ENCODE data around the gene ZDHHC18.
A peak's percentile ranks its signal among the peaks of the same experiment; 100 is the strongest.

ZDHHC18 gene

DNA sequence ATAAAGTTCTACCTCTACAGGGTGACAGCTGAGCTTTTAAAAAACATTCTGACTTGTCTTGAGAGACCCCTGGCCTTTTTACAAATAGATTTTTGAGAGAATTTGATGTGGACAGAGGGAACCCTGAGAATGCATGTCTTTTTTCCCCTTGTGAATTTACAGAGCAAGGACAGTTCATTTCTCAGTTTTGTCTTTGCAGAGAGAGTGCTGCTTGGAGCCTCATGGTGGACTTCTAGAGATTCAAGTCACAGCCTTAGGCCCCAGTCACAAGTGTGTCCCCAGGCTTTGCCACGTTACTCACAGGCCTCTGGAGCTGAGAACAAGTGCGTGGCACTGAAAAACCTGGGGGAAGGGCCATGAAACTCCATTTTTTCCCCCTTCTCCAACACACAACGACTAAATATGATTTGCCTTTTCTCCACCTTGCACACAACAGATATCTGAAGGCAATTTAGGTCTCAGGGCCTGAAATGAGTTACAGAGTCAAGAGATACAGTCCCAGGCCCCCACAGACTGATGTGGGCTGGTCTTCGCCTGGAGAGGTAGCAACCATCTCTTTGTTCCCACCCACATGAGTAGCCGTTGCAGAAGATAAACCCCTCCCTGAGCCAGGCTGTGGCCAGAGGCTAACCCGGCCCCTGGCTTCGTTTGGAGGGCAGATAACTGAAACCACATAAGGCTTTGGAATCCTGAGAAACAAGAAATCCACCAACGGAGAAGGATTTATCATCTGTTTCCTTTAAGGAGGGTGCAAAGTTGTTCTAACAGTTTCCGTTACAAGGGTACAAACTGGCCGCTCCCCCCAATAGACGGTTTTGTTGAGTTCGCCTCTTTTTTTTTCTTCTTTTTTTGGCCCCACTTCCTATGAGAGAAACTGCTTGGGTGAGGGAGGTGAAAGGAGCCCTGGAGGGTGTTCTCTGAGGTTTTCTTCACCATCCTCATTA, 39.8 kb upstream of the ZDHHC18 start:
- H3K4me3 ChIP-seq (ENCODE audit: low read length): peak overlapping the region; percentile 86
- H3K9me3 ChIP-seq (ENCODE audit: control insufficient read depth, low read depth, low read length): no peaks in the 10 kb centered on the region
- peak overlapping the region; percentile 67 for H3K27ac ChIP-seq (ENCODE audit: low read length)
- H3K27me3 ChIP-seq (ENCODE audit: control insufficient read depth, insufficient read depth, low read length): no peaks in the 10 kb centered on the region
- H3K4me1 ChIP-seq (ENCODE audit: control insufficient read depth, low read depth, low read length): peaks cover 30% of the 10 kb centered on the region
- H3K36me3 ChIP-seq (ENCODE audit: control insufficient read depth, low read depth, low read length): peaks cover 18% of the 10 kb centered on the region
- peak overlapping the region; percentile 78 for H3K9ac ChIP-seq (ENCODE audit: low read length)

DNA sequence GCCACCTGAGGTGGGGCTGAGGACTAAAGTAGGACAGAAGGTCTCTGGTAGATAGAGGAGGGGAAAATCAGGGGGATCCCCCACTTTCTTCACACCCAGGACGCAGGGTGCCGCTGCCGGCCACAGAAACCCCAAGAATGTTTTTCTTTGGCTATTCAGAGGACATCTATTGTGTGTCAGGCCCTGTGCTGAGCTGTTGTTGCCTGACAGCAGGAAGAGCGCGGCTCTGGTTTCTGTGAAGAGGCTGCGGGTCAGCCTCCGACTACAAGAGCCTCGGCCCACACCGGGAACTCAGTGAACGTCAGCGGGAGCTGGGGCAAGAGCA, 39.1 kb upstream of the ZDHHC18 start:
- Histone ChIP-seq H3K27me3 (ENCODE audit: control insufficient read depth, insufficient read depth, low read length) (no peaks in the 10 kb centered on the region), H3K27ac (ENCODE audit: low read length) (peak overlapping the region; percentile 67), H3K9ac (ENCODE audit: low read length) (peak overlapping the region; percentile 78), H3K9me3 (ENCODE audit: control insufficient read depth, low read depth, low read length) (no peaks in the 10 kb centered on the region), H3K36me3 (ENCODE audit: control insufficient read depth, low read depth, low read length) (peaks cover 11% of the 10 kb centered on the region), H3K4me1 (ENCODE audit: control insufficient read depth, low read depth, low read length) (peaks cover 30% of the 10 kb centered on the region), H3K4me3 (ENCODE audit: low read length) (peak overlapping the region; percentile 86)

DNA sequence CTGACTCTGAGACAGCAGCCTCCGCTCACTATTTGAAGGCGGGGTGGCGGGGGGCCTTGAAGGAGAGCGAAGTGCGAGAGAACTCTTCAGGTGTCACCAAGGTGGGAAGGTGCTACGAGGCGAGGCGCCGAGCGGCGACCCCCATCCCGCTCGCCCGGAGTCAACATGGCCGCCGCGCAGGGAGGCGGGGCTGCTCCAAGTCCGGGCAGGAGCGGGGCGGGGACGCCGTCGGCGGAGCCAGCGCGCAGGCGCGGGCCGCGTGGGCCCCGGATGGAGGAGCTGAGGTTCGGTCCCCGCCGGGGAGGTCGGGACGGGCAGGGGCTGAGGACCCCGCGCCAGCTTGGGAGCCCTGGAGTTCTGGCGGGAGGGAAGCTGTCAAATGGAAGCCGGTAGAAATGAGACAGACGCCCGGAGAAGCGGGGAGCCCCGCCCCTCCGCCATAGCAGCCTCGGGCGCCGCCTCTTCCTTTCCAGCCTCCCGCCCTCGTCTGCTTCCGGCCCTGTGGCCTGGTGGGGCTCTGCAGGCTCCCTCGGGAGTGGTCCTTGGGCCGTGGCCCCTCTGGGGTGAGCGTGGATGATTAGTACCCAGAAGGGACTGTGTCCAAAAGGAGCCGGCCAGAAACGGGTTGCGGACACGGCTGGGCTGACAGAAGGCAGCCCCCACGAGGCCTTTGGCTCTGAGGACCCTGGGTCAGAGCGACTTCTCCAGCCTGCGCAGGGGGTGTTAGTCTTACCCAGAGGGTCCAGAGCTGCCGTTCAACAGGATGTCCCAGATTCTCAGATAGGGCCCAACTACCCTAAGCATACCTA, 38.6 kb upstream of the ZDHHC18 start, which contains the start of gene PIGV:
TSS of gene PIGV (plus strand) at position 245 of the 809 bp plus-strand sequence. CDS start 2,866 bp downstream, outside the sequence.
- Histone ChIP-seq H3K27me3 (ENCODE audit: control insufficient read depth, insufficient read depth, low read length) (no peaks in the 10 kb centered on the region), H3K27ac (ENCODE audit: low read length) (peak within 1 kb of the TSS; percentile 67), H3K4me1 (ENCODE audit: control insufficient read depth, low read depth, low read length) (peaks cover 30% of the 10 kb centered on the region), H3K4me3 (ENCODE audit: low read length) (peak within 1 kb of the TSS; percentile 86), H3K9ac (ENCODE audit: low read length) (peak within 1 kb of the TSS; percentile 78), H3K36me3 (ENCODE audit: control insufficient read depth, low read depth, low read length) (peaks cover 6% of the 10 kb centered on the region), H3K9me3 (ENCODE audit: control insufficient read depth, low read depth, low read length) (no peaks in the 10 kb centered on the region)

DNA sequence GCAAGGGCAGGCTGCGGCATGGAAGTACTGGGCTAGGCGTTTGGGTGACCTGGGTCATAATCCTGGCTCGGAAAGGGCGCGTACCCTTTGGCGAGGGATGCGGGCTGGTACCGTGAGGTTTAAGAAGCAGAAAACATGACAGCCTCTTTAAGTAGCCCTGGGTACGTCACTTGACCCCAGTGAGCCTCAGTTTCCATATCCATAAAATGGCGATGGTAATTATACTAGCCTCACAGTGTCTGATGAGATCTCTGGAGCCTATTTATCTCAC, 38.0 kb upstream of the ZDHHC18 start:
- H3K27me3 ChIP-seq (ENCODE audit: control insufficient read depth, insufficient read depth, low read length): no peaks in the 10 kb centered on the region
- peak overlapping the region; percentile 78 for H3K9ac ChIP-seq (ENCODE audit: low read length)
- peak overlapping the region; percentile 60 for H3K27ac ChIP-seq (ENCODE audit: low read length)
- peaks cover under 1% of the 10 kb centered on the region for H3K36me3 ChIP-seq (ENCODE audit: control insufficient read depth, low read depth, low read length)
- no peaks in the 10 kb centered on the region for H3K9me3 ChIP-seq (ENCODE audit: control insufficient read depth, low read depth, low read length)
- H3K4me1 ChIP-seq (ENCODE audit: control insufficient read depth, low read depth, low read length): peaks cover 28% of the 10 kb centered on the region
- peak overlapping the region; percentile 86 for H3K4me3 ChIP-seq (ENCODE audit: low read length)

DNA sequence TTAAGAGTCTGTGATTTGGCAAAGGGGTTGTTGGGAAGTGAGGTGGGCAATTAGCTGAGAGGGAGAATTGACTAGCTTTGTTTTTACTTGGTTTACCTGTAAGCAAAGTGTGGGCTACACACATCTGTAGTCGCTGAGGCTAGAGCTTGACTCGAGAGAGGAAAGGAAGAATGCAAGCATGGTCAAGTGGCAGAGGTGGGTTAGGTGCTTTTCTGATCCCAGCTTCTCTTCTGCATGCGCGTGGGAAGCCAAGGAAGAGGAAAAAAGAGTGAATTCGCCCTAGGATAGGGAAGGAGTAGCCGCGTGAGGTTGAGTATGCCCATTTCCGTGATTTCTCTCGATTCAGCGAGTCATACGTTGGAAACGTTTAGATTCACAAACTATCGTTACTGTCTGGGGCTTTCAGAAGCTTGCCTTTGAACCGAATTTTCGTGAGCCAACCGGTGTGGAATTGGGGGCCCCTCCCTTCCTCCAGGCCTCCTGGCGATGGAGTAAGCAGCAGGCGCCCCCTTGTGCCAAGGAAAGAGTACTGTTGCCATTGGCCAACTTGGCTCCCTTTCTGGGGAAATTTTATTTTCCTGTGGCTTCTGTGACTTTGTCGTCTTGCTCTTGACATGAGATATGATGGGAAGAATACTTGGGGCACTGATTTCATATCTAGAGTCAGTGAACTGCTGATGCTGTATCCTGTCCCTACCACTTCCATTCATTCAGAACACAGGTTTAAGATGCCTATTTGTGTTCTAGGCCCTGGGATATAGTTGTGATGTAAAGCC, 37.5 kb upstream of the ZDHHC18 start:
- H3K36me3 ChIP-seq (ENCODE audit: control insufficient read depth, low read depth, low read length): no peaks in the 10 kb centered on the region
- peaks cover 26% of the 10 kb centered on the region for H3K4me1 ChIP-seq (ENCODE audit: control insufficient read depth, low read depth, low read length)
- H3K9ac ChIP-seq (ENCODE audit: low read length): peak overlapping the region; percentile 78
- no peaks in the 10 kb centered on the region for H3K9me3 ChIP-seq (ENCODE audit: control insufficient read depth, low read depth, low read length)
- H3K27ac ChIP-seq (ENCODE audit: low read length): no peak overlapping the region
- H3K27me3 ChIP-seq (ENCODE audit: control insufficient read depth, insufficient read depth, low read length): no peaks in the 10 kb centered on the region
- H3K4me3 ChIP-seq (ENCODE audit: low read length): peak overlapping the region; percentile 86

DNA sequence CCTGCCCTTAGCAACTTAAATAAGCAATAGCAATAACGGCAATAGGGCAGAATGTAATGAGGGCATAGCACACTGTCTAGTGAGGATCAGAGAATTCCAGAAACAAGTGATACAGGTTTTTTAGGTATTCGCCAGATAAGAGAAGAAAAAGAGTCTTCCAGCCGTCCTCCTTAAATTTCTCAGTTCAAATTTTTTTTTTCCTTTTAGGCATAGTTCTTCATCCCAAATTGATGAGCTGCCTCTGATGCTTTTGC, 36.9 kb upstream of the ZDHHC18 start:
- Histone ChIP-seq H3K36me3 (ENCODE audit: control insufficient read depth, low read depth, low read length) (no peaks in the 10 kb centered on the region), H3K9me3 (ENCODE audit: control insufficient read depth, low read depth, low read length) (no peaks in the 10 kb centered on the region), H3K9ac (ENCODE audit: low read length) (no peak overlapping the region), H3K27ac (ENCODE audit: low read length) (no peak overlapping the region), H3K4me3 (ENCODE audit: low read length) (no peak overlapping the region), H3K4me1 (ENCODE audit: control insufficient read depth, low read depth, low read length) (peaks cover 26% of the 10 kb centered on the region), H3K27me3 (ENCODE audit: control insufficient read depth, insufficient read depth, low read length) (no peaks in the 10 kb centered on the region)

DNA sequence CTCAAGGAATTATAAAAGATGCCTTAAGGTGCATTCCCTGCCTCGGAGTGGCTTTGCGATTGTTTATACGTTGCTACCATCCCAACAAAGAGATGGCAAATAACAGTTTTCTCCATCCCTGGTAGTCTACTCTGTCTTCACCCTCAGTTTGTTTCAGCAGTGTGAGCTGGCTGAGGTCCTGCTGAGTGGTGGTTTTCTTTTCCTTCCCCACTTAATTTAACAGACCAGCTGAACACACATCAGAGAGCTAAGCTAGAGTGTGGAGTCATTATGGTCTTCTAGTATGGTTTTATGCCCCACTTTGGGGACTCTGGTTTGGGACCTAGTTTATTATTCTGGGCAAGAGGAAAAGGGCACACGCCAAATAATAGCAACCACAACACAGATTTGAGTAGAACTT, 36.6 kb upstream of the ZDHHC18 start:
- Histone ChIP-seq H3K9ac (ENCODE audit: low read length) (no peak overlapping the region), H3K36me3 (ENCODE audit: control insufficient read depth, low read depth, low read length) (no peaks in the 10 kb centered on the region), H3K27me3 (ENCODE audit: control insufficient read depth, insufficient read depth, low read length) (no peaks in the 10 kb centered on the region), H3K4me1 (ENCODE audit: control insufficient read depth, low read depth, low read length) (peaks cover 26% of the 10 kb centered on the region), H3K4me3 (ENCODE audit: low read length) (no peak overlapping the region), H3K9me3 (ENCODE audit: control insufficient read depth, low read depth, low read length) (no peaks in the 10 kb centered on the region), H3K27ac (ENCODE audit: low read length) (no peak overlapping the region)

DNA sequence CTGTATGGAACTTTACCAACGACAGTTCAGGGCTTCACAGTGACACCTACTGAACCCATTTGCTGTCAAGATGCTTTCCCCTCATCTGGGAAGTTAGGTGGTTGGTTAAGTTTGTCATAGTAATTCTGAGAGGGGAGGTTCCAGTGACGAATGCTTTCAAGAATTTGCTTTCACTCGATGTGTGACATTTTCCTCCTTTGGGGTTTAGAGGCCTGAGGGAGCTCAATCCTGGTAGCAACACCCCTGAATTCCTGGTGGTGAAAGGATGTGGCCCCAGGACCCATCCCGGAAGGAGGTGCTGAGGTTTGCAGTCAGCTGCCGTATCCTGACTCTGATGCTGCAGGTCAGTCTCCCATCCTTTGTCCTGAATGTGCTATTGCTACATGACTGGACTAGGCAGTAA, 35.9 kb upstream of the ZDHHC18 start:
- H3K36me3 ChIP-seq (ENCODE audit: control insufficient read depth, low read depth, low read length): no peaks in the 10 kb centered on the region
- no peaks in the 10 kb centered on the region for H3K9me3 ChIP-seq (ENCODE audit: control insufficient read depth, low read depth, low read length)
- H3K27ac ChIP-seq (ENCODE audit: low read length): no peak overlapping the region
- no peaks in the 10 kb centered on the region for H3K27me3 ChIP-seq (ENCODE audit: control insufficient read depth, insufficient read depth, low read length)
- peaks cover 26% of the 10 kb centered on the region for H3K4me1 ChIP-seq (ENCODE audit: control insufficient read depth, low read depth, low read length)
- H3K4me3 ChIP-seq (ENCODE audit: low read length): no peak overlapping the region
- H3K9ac ChIP-seq (ENCODE audit: low read length): no peak overlapping the region

DNA sequence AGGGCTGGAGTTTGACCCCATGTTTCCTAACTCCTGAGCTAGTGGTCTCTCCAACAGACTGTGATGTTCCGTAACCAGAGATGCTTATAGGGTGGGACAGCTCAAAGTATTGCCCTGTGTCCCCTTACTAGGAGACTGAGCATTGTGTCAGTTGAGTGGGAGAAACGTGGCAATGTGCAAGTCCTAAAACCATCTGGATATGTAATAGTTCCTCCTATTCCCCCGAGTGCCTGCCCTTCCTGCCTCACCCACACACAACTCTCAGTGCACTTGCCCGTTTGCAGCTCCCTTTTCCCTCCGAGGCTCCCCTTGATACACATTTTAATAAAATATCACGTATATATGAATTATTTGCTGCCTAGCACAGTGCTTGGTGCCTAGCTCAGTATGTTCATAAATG, 35.3 kb upstream of the ZDHHC18 start:
- Histone ChIP-seq H3K36me3 (ENCODE audit: control insufficient read depth, low read depth, low read length) (no peaks in the 10 kb centered on the region), H3K4me3 (ENCODE audit: low read length) (no peak overlapping the region), H3K4me1 (ENCODE audit: control insufficient read depth, low read depth, low read length) (peaks cover 21% of the 10 kb centered on the region), H3K27ac (ENCODE audit: low read length) (no peak overlapping the region), H3K9ac (ENCODE audit: low read length) (no peak overlapping the region), H3K9me3 (ENCODE audit: control insufficient read depth, low read depth, low read length) (no peaks in the 10 kb centered on the region), H3K27me3 (ENCODE audit: control insufficient read depth, insufficient read depth, low read length) (no peaks in the 10 kb centered on the region)

DNA sequence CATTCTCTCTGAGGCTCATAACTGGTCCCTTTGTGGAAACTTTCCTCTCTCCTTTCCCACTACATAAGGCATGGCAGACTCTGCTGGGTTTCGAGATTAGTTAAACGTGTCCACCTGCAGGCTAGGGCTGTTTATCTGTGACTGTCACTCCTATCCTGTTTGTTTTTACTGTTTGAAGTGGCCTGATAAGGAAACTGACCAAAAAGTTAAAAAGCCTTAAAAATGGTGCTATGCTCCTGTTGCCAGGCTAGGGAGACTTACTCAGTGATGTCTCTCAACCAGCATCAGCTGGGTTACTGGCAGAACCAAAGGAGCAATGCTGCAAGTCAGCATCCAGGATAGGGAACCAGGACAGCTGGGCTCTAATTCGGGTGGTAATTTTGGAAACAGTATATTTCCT, 34.9 kb upstream of the ZDHHC18 start:
- H3K27me3 ChIP-seq (ENCODE audit: control insufficient read depth, insufficient read depth, low read length): no peaks in the 10 kb centered on the region
- no peak overlapping the region for H3K27ac ChIP-seq (ENCODE audit: low read length)
- H3K4me1 ChIP-seq (ENCODE audit: control insufficient read depth, low read depth, low read length): peaks cover 16% of the 10 kb centered on the region
- H3K9ac ChIP-seq (ENCODE audit: low read length): no peak overlapping the region
- H3K9me3 ChIP-seq (ENCODE audit: control insufficient read depth, low read depth, low read length): no peaks in the 10 kb centered on the region
- H3K36me3 ChIP-seq (ENCODE audit: control insufficient read depth, low read depth, low read length): no peaks in the 10 kb centered on the region
- no peak overlapping the region for H3K4me3 ChIP-seq (ENCODE audit: low read length)

DNA sequence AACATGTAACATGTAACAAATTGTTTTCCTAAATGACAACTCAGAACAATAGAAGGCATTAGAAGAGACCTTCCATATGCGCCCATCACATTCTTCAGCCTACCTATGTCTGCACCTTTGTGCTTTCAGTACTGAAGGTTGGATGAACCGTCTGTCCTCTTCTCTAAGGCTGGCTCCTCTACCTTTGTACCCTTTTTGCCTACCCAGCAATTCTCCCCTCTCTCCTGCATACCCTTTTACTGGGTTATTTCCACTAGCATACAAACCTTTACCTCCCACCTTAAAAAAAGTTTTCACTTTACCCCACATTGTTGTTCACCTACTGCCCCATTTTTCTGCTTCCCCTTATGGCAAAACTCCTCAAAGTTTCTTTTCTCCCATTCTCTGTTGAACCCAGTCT, 33.6 kb upstream of the ZDHHC18 start:
- no peak overlapping the region for H3K27ac ChIP-seq (ENCODE audit: low read length)
- H3K4me1 ChIP-seq (ENCODE audit: control insufficient read depth, low read depth, low read length): peaks cover 9% of the 10 kb centered on the region
- H3K9me3 ChIP-seq (ENCODE audit: control insufficient read depth, low read depth, low read length): no peaks in the 10 kb centered on the region
- H3K4me3 ChIP-seq (ENCODE audit: low read length): no peak overlapping the region
- H3K9ac ChIP-seq (ENCODE audit: low read length): no peak overlapping the region
- no peaks in the 10 kb centered on the region for H3K27me3 ChIP-seq (ENCODE audit: control insufficient read depth, insufficient read depth, low read length)
- H3K36me3 ChIP-seq (ENCODE audit: control insufficient read depth, low read depth, low read length): no peaks in the 10 kb centered on the region
